Lung (tissue), 16 donors: Measurements from ENCODE around the gene NECAB3. TPM values are rescaled to one million over a fixed set of nuclear protein-coding genes. Genes with fewer than 3 reads are reported as not detected.
A peak's percentile ranks its signal among the peaks of the same experiment; 100 is the strongest.

Source experiments
- ATAC-seq: fragments of 200-7000 bp; cut with Tn5 transposase; one replicate; pipeline ENCODE4 v1.9.1; 2020; ENCODE audit warnings: moderate number of reproducible peaks; ENCODE audit not compliant: insufficient read depth, low FRiP score
- DNase-seq, 3 donors: peaks; one replicate each; pipeline ENCODE4 v3.0.0-alpha.2; 2013 to 2017
- H3K27ac ChIP-seq, 2 donors: one replicate each; pipeline ENCODE4 v1.5.1; 2013; ENCODE audit warnings: mild to moderate bottlenecking in 2 of 2, moderate library complexity in 2 of 2, control low read depth in 1 of 2, inconsistent platforms in 1 of 2, low read depth in 1 of 2, low read length in 1 of 2
- H3K27me3 ChIP-seq, 3 donors: one replicate each; pipeline ENCODE4 v1.5.1; 2013; ENCODE audit warnings: low read length in 2 of 3; ENCODE audit not compliant: control insufficient read depth in 3 of 3, insufficient read depth in 3 of 3
- H3K36me3 ChIP-seq, 4 donors: one replicate each; pipeline ENCODE4 v1.5.1; 2013; ENCODE audit warnings: low read length in 4 of 4, mild to moderate bottlenecking in 1 of 4, moderate library complexity in 1 of 4; ENCODE audit not compliant: control insufficient read depth in 4 of 4, insufficient read depth in 4 of 4
- H3K4me1 ChIP-seq, 5 donors: one replicate each; pipeline ENCODE4 v1.5.1; 2013; ENCODE audit warnings: low read length in 5 of 5, mild to moderate bottlenecking in 2 of 5, moderate library complexity in 1 of 5; ENCODE audit not compliant: control insufficient read depth in 5 of 5, insufficient read depth in 5 of 5
- H3K4me3 ChIP-seq: one replicate; pipeline ENCODE4 v1.5.1; 2013; ENCODE audit warnings: mild to moderate bottlenecking, control low read depth, moderate library complexity
- H3K9ac ChIP-seq, 2 donors: one replicate each; pipeline ENCODE4 v1.5.1; 2013; ENCODE audit warnings: low read length in 2 of 2, control low read depth in 1 of 2; ENCODE audit not compliant: insufficient read depth in 1 of 2
- H3K9me3 ChIP-seq, 4 donors: one replicate each; pipeline ENCODE4 v1.5.1; 2013; ENCODE audit warnings: low read length in 3 of 4, mild to moderate bottlenecking in 1 of 4, moderate library complexity in 1 of 4; ENCODE audit not compliant: control insufficient read depth in 4 of 4, insufficient read depth in 3 of 4
- WGBS, 2 donors: extraction: QIAGEN DNeasy Blood & Tissue Kit; methylation state at CpG; one replicate each; pipeline ENCODE4 v1.1.7; 2013; 5-methylcytosine and 5-hydroxymethylcytosine counted together
- long read RNA-seq, 5 donors: transcript quantifications; one replicate each; lab custom pipeline, GENCODE V29; 2026
- polyA plus RNA-seq, 2 donors: library from polyadenylated mRNA; stranded (reverse); fragments of 200-250 nt; gene quantifications; one replicate each; pipeline ENCODE4 v1.2.1, GENCODE V29; 2013
- total RNA-seq, 2 donors: library from RNA; depleted of rRNA in 1 of 2; stranded (reverse); fragments of >200 nt in 1 of 2; gene quantifications; one replicate each; pipeline ENCODE4 v1.2.1, GENCODE V29; 2014 to 2021
- TF ChIP-seq, protein P1 (sequence below): IDR thresholded peaks from 2 replicates; pipeline ENCODE4 v1.5.1; 2012; ENCODE audit warnings: mild to moderate bottlenecking; ENCODE audit errors: control extremely low read depth, extremely low read depth
- donor health status: control.
- donor health status: control.
- donor health status: Bipolar disorder and iron deficiency.
- donor health status: healthy.
- donor health status: DM: yes; HTN: yes; CAD: no.

Gene NECAB3, protein sequence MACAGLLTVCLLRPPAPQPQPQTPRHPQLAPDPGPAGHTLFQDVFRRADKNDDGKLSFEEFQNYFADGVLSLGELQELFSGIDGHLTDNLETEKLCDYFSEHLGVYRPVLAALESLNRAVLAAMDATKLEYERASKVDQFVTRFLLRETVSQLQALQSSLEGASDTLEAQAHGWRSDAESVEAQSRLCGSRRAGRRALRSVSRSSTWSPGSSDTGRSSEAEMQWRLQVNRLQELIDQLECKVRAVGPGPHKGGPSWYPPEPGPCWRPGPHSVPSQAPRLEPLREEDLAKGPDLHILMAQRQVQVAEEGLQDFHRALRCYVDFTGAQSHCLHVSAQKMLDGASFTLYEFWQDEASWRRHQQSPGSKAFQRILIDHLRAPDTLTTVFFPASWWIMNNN
- total RNA-seq (100 to 1,000 TPM in 1 of 2 donors, 10 to 100 TPM in 1; 63.5 to 127 TPM), polyA plus RNA-seq (10 to 100 TPM; 21.2 to 80.8 TPM)
- long read RNA-seq, donor 1, partial matches to known transcripts, result 0 of 3 reads
- long read RNA-seq, donor 1, other reads (novel, unspliced or antisense), result 0 of 3 reads
- long read RNA-seq, donor 2, result 0 reads
- long read RNA-seq, donor 3, partial matches to known transcripts, result 0 of 1 reads
- long read RNA-seq, donor 3, other reads (novel, unspliced or antisense), result 0 of 1 reads
- long read RNA-seq, donor 4, result 0 reads
- long read RNA-seq, donor 5, partial matches to known transcripts, result 38 of 42 reads
- long read RNA-seq, donor 5, other reads (novel, unspliced or antisense), result 0 of 42 reads

DNA sequence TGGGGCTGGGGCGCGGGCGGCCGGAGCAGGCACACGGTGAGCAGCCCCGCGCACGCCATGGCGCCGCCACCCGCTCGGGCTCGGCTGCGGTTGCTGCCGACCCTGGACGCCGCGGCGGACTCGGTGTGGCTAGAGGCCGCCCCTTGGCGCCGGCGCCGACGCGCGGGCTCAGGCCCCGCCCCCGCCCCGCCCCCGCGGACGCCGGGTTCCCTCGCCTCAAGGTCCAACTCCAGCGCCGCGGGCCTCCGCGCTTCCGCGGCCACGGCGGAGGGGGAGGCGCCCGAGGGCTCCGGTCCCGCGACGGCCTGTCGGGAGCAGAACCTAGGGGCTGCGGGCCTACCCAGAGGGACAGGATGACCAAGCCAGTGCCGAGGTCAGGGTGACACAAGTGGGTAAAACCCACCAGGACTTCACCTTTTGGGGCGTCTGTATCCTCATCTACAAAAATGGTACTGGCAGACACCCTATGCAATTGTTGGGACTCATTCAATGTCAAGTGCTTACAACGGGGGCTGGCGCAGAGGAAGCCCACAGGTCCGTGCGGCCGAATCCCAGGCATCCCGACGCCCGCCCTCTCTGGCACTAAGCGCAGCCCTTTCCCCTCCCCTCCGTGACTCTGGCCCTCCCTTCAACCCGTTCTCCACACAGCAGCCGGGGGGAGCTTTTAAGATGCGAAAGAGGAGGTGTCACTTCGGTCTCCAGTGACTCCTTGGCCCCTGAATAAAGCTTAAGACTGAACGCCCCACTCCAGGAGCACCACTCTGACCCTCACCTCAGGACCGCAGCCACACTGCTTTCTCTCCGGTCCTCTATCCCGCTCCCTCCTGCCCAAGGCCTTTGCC is at the start of gene NECAB3:
Gene NECAB3 (minus strand): TSS at position 135 of the 842 bp plus-strand sequence. CDS start 76 bp downstream, at position 59.
- H3K27ac ChIP-seq, result peak within 1 kb of the TSS; percentile 63 to 87
- no peaks in the 10 kb centered on the region for H3K27me3 ChIP-seq
- no peaks in the 10 kb centered on the region for H3K9me3 ChIP-seq
- peaks cover 0 to 40% (median 13%) of the 10 kb centered on the region in 5 donors for H3K4me1 ChIP-seq
- DNase-seq (peak; percentile 85 to 88 (median 86)), ATAC-seq (peak; percentile 89)
- H3K4me3 ChIP-seq, result peak within 1 kb of the TSS; percentile 49
- H3K36me3 ChIP-seq, result peaks cover 0 to 6% (median 2%) of the 10 kb centered on the region in 4 donors
- TF ChIP-seq, protein P1, sequence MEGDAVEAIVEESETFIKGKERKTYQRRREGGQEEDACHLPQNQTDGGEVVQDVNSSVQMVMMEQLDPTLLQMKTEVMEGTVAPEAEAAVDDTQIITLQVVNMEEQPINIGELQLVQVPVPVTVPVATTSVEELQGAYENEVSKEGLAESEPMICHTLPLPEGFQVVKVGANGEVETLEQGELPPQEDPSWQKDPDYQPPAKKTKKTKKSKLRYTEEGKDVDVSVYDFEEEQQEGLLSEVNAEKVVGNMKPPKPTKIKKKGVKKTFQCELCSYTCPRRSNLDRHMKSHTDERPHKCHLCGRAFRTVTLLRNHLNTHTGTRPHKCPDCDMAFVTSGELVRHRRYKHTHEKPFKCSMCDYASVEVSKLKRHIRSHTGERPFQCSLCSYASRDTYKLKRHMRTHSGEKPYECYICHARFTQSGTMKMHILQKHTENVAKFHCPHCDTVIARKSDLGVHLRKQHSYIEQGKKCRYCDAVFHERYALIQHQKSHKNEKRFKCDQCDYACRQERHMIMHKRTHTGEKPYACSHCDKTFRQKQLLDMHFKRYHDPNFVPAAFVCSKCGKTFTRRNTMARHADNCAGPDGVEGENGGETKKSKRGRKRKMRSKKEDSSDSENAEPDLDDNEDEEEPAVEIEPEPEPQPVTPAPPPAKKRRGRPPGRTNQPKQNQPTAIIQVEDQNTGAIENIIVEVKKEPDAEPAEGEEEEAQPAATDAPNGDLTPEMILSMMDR, result no peak
- peak within 1 kb of the TSS; percentile 52 to 56 for H3K9ac ChIP-seq
- WGBS, 2 donors, result 4 to 12% methylated on average over 39 to 73 of the region's 73 CpGs

DNA sequence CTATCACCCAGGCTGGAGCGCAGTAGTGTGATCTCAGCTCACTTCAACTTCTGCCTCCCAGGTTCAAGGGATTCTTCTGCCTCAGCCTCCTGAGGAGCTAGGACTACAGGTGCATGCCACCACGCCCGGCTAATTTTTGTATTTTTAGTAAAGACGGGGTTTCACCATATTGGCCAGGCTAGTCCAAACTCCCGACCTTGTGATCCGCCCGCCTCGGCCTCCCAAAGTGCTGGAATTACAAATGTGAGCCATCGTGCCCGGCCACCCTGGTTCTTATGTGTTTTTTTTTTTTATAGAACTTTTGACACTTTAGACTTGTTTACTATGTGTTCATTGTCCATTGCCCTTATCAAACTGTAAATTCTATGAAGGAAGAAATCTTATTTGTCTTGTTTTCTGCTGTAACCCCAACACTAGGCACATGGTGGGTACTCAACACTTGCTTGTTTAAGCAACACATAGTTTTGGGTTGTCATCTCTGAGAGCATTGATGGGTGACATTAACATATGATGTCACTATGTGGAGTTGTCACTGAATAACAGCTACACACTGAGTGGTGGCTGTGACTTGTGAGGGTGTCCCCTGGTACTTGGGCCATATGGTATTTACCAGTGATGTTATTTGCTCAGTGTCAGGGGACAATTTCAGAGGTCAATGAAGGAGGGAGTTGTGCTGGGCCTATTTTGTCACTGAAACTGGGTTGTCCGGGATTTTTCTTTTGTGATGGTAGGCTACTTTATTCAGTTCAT is 47.3 kb upstream of the NECAB3 start:
- no peak for ATAC-seq
- DNase-seq, result no peak
- H3K9ac ChIP-seq, result no peak overlapping the region
- no peaks in the 10 kb centered on the region for H3K36me3 ChIP-seq
- no peak overlapping the region for H3K27ac ChIP-seq
- H3K9me3 ChIP-seq, result no peaks in the 10 kb centered on the region
- no peaks in the 10 kb centered on the region for H3K27me3 ChIP-seq
- peaks cover 0 to 9% (median 4%) of the 10 kb centered on the region in 5 donors for H3K4me1 ChIP-seq
- H3K4me3 ChIP-seq, result no peak overlapping the region
- WGBS, 2 donors, result 92 to 93% methylated on average over 11 of the region's 11 CpGs
- TF ChIP-seq, protein P1, result no peak

DNA sequence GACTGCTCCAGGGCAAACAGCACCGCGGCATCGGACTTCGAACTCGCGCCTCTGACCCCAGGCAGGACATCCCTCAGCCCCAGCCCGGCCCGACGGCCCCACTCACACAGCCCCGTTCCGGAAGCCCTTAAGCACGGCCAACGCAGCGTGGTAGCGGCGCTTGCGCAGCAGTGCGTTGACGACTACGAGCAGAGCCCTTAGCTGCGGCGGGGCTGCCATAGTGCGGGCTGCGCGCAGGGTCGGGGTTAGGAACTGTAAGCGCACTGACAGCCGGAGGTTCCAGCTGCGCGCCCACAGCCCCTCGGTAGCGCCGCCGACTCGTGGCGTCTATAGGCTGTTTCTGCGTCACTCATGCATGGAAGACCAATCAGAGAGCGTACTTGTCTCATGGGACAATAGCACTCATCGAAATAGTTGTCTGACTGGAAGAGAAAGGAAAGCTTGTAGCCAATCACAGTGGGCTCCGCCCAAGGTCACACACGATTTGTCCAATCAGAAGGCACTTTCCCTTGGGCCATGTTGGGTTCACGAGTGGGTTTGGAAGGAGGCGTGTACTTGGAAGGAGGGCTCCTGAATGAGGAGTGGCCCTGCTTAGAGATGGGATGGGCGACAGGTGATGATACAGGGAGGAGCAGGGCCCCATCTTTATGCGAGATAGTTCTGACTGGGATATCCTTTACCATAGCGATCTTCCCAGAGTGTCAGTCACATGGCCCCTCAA is 45.9 kb upstream of the NECAB3 start, which contains the start of gene PXMP4:
Gene PXMP4 (minus strand): TSS at position 322 of the 721 bp plus-strand sequence. CDS start 103 bp downstream, at position 219.
- no peaks in the 10 kb centered on the region for H3K9me3 ChIP-seq
- DNase-seq, result peak; percentile 94 to 98 (median 96)
- 3% methylated on average over 46 of the region's 46 CpGs for WGBS, 2 donors
- peak within 1 kb of the TSS; percentile 58 to 59 for H3K9ac ChIP-seq
- ATAC-seq, result peak; percentile 94
- TF ChIP-seq, protein P1, result no peak
- peak within 1 kb of the TSS; percentile 86 for H3K4me3 ChIP-seq
- H3K27ac ChIP-seq, result peak within 1 kb of the TSS; percentile 71 to 89
- no peaks in the 10 kb centered on the region for H3K36me3 ChIP-seq
- H3K27me3 ChIP-seq, result no peaks in the 10 kb centered on the region
- peaks cover 0 to 9% (median 4%) of the 10 kb centered on the region in 5 donors for H3K4me1 ChIP-seq
